ENCODE measurements around the gene FOS.
A peak's percentile ranks its signal among the peaks of the same experiment; 100 is the strongest.
"Not testable (repeated sequence)": the region's sequence is repeated elsewhere in the genome, so short reads cannot be mapped to it uniquely, and the experiment has no call there.

Gene FOS

DNA sequence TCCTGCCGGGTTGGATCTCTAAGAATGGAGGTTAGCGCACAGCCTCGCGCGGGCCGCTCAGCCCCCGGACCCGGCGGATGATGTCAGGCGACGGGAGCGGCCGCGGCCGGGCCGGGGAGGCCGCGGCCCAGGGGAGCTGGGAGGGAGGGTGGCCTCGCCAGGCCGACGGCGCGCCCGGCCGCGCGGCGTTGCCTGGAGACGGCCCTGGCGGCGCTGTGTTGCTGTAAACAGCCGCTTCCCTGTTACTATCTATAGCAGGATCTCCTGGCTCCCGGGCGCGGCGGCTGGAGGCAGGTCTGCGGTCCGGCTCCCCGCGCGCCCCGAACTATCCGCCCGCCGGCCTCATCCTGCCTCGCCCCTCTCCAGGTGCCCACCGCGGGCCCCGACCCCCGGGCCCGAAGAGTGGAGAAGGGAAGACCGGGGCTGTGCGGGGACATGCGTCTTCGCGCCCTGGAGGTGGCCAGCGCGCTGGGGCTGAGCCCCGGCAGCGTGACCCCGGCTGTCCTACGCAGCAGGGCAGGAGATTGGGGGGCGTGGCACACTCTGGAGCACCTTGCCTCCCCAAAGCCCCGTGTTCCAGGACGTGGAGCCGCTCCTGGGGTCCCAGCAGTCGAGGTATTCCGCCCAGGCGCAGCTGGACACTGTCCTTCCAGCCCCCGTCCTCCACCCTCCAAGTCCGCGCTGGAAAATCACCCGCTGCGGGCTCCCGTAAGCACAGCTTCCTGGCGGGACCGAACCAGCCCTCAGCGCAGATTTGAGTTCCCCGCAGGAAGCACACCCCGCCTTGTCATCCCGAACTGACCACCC is 1.4 kb upstream of the FOS start:
- DNase-seq (ENCODE audit: low spot score): peak; percentile 93

DNA sequence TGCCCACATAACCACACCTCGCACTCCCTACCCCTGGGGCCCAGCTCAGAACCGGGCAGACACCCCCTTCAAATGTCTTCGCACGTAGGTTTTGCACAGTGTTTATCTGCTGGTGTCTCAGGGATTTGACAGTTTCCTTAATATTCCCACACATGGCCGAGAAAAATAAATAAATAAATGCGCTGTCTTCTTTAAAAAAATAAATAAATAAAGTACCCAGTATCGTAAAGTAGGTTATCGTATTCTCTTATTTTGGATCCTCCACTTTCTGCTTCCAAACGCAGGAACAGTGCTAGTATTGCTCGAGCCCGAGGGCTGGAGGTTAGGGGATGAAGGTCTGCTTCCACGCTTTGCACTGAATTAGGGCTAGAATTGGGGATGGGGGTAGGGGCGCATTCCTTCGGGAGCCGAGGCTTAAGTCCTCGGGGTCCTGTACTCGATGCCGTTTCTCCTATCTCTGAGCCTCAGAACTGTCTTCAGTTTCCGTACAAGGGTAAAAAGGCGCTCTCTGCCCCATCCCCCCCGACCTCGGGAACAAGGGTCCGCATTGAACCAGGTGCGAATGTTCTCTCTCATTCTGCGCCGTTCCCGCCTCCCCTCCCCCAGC is 710 bp upstream of the FOS start:
- no peak for DNase-seq (ENCODE audit: low spot score)

GRCh38 chr14:75279153-75279762 is 630 bp downstream of the FOS start:
- DNase-seq (ENCODE audit: low spot score): peak; percentile 53

DNA sequence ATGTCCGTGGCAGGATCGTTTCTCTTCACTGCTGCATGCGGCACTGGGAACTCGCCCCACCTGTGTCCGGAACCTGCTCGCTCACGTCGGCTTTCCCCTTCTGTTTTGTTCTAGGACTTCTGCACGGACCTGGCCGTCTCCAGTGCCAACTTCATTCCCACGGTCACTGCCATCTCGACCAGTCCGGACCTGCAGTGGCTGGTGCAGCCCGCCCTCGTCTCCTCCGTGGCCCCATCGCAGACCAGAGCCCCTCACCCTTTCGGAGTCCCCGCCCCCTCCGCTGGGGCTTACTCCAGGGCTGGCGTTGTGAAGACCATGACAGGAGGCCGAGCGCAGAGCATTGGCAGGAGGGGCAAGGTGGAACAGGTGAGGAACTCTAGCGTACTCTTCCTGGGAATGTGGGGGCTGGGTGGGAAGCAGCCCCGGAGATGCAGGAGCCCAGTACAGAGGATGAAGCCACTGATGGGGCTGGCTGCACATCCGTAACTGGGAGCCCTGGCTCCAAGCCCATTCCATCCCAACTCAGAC is 1.2 kb downstream of the FOS start:
- DNase-seq (ENCODE audit: low spot score): peak; percentile 16

- no peak for DNase-seq (ENCODE audit: low spot score)
Observed at GRCh38 chr14:75280291-75280830, 1.7 kb downstream of the FOS start.

DNA sequence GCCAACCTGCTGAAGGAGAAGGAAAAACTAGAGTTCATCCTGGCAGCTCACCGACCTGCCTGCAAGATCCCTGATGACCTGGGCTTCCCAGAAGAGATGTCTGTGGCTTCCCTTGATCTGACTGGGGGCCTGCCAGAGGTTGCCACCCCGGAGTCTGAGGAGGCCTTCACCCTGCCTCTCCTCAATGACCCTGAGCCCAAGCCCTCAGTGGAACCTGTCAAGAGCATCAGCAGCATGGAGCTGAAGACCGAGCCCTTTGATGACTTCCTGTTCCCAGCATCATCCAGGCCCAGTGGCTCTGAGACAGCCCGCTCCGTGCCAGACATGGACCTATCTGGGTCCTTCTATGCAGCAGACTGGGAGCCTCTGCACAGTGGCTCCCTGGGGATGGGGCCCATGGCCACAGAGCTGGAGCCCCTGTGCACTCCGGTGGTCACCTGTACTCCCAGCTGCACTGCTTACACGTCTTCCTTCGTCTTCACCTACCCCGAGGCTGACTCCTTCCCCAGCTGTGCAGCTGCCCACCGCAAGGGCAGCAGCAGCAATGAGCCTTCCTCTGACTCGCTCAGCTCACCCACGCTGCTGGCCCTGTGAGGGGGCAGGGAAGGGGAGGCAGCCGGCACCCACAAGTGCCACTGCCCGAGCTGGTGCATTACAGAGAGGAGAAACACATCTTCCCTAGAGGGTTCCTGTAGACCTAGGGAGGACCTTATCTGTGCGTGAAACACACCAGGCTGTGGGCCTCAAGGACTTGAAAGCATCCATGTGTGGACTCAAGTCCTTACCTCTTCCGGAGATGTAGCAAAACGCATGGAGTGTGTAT is 2.4 kb downstream of the FOS start:
- DNase-seq (ENCODE audit: low spot score): no peak

DNA sequence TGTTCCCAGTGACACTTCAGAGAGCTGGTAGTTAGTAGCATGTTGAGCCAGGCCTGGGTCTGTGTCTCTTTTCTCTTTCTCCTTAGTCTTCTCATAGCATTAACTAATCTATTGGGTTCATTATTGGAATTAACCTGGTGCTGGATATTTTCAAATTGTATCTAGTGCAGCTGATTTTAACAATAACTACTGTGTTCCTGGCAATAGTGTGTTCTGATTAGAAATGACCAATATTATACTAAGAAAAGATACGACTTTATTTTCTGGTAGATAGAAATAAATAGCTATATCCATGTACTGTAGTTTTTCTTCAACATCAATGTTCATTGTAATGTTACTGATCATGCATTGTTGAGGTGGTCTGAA is 3.0 kb downstream of the FOS start:
- no peak for DNase-seq (ENCODE audit: low spot score)

- DNase-seq (ENCODE audit: low spot score): no peak
Observed at GRCh38 chr14:75282170-75282554, 3.5 kb downstream of the FOS start.

DNA sequence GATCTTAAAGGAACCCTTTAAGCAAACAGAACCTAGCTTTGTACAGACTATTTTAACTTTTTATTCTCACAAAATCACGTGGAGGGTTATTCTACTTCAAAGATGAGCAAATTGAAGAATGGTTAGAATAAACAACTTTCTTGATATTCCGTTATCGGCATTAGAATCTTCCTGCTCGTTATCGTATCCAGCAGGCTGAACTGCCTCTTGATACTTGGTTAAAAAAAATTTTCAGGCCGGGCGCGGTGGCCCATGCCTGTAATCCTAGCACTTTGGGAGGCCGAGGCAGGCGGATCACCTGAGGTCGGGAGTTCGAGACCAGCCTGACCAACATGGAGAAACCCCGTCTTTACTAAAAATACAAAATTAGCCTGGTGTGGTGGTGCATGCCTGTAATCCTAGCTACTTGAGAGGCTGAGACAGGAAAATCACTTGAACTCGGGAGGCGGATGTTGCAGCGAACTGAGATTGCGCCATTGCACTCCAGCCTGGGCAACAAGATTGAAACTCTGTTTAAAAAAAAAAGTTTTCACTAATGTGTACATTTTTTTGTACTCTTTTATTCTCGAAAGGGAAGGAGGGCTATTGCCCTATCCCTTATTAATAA is 4.0 kb downstream of the FOS start:
- not testable (repeated sequence) for DNase-seq (ENCODE audit: low spot score)

DNA sequence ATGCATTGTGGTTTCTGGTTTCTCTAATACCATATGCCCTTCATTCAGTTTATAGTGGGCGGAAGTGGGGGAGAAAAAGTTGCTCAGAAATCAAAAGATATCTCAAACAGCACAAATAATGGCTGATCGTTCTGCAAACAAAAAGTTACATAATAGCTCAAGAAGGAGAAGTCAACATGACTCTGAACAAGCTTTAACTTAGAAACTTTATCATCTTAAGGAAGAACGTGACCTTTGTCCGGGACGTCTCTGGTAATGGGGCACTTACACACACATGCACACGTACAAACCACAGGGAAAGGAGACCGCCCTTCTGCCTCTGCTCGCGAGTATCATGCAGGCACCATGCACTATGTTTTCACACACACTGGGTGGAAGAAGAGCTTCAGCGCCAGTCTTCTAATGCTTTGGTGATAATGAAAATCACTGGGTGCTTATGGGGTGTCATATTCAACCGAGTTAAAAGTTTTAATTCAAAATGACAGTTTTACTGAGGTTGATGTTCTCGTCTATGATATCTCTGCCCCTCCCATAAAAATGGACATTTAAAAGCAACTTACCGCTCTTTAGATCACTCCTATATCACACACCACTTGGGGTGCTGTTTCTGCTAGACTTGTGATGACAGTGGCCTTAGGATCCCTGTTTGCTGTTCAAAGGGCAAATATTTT is 4.7 kb downstream of the FOS start:
- no peak for DNase-seq (ENCODE audit: low spot score)

DNA sequence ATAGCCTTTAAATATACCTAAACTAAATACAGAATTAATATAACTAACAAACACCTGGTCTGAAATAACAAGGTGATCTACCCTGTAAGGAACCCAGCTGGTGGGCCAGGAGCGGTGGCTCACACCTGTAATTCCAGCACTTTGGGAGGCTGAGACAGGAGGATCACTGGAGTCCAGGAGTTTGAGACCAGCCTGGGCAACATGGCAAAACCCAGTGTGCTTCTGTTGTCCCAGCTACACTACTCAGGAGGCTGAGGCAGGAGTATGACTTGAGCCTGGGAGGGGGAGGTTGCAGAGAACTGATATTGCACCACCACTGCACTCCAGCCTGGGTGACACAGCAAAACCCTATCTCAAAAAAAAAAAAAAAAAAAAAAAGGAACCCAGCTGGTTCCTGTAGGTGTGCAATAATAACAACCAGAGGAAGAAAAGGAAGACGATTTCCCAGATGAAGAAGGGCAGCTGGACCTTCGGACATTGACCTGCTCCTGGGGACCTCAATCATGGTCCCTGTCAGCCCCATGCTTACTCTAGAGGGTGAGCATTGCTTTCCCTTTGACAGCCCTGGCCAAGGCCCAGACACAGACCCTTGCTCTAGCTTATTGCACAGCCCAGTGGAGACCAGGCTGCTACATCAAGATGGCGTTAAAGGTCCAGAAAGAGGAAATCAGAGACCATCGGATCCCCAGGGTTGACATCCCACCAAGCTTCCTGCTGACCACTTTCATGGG is 5.4 kb downstream of the FOS start:
- no peak for DNase-seq (ENCODE audit: low spot score)

DNA sequence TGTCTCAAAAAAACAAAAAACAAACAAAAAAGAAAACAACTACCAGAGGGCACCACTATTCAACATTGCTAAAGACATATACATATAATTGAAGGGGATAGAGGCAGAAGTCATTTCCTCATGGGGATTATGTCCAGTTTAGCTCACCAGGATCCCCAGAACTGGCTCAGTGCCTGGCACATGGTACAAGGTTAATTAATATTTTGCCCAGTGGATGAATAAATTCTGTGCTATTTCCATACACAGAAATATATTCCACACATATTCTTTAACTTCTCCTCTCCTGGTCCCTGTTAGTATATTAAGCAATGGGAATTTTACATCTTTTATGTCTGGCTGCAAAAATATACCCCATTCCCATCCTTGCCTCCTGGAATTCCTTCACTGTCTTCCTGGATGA is 6.7 kb downstream of the FOS start:
- DNase-seq (ENCODE audit: low spot score): no peak

GRCh38 chr14:75286313-75286712 is 7.7 kb downstream of the FOS start:
- DNase-seq (ENCODE audit: low spot score): no peak

DNA sequence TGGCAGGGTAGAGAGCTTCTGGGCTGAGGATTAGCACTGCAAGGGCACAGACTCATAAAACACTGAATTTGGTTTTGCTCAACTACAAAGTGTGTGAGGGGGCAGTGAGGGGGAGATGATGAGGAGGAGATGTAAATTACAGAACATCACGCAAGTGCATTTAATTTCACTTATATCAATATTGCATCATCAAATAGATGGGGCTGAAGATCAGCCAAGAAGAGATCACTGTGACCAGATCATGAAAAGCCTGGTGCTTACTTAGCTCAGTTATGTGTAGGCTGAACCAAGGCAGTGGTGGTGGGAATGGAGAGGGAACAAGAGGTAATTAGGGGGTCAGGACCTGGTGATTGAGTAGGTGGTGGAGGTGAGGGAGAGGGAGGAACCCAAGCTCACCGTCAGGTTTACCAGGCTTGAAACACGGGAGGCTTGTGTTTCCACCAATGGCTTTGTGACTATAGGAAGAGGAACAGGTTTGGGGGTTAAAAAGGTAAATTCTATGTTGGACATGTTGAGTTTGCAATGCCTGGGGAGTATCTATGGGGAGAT is 11.3 kb downstream of the FOS start:
- no peak for DNase-seq (ENCODE audit: low spot score)

- no peak for DNase-seq (ENCODE audit: low spot score)
Observed at GRCh38 chr14:75290851-75291250, 12.2 kb downstream of the FOS start.

DNA sequence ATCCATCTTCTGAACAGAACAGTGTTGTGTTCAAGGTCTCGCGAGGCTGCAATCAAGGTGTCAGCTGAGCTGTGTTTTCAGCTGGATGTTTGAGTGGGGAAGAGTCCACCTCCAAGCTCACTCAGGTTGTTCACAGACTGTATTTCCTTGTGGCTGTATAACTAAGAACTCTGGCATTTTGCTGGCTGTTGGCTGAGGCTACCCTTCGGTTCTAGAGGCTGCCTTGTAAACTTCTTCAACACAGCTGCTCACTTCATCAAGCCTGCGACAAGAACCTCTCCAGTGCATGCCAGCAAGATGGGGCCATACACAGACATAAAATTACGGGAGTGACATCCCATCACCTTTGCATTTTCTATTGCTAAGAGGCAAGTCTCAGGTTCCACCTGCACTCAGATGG is 12.7 kb downstream of the FOS start:
- no peak for DNase-seq (ENCODE audit: low spot score)

GRCh38 chr14:75292101-75292563 is 13.5 kb downstream of the FOS start:
- no peak for DNase-seq (ENCODE audit: low spot score)

GRCh38 chr14:75292886-75293285 is 14.3 kb downstream of the FOS start:
- no peak for DNase-seq (ENCODE audit: low spot score)

GRCh38 chr14:75293920-75294648 is 15.5 kb downstream of the FOS start:
- DNase-seq (ENCODE audit: low spot score): peak; percentile 99

All from GM03348 (cell line).